GM06990 (cell line): ENCODE data around the gene NANOS2.
A peak's percentile ranks its signal among the peaks of the same experiment; 100 is the strongest.

Experiments used
- DNase-seq: peaks from one replicate; pipeline ENCODE4 v3.0.0-alpha.2; 2011; ENCODE audit not compliant: insufficient read length; ENCODE audit errors: extremely low read depth
- H3K27me3 ChIP-seq: replicated peaks from 2 replicates; pipeline ENCODE4 v1.6.0; 2011; ENCODE audit warnings: low read length; ENCODE audit not compliant: control insufficient read depth, insufficient read depth
- H3K36me3 ChIP-seq: 2 replicates; pipeline ENCODE4 v1.5.1; 2011; ENCODE audit warnings: low read length; ENCODE audit not compliant: control insufficient read depth, insufficient read depth
- H3K4me3 ChIP-seq: replicated peaks from 2 replicates; pipeline ENCODE4 v1.5.1; 2011; ENCODE audit warnings: low read depth, mild to moderate bottlenecking, control low read depth, low read length
- CTCF ChIP-seq: IDR thresholded peaks from 2 replicates; pipeline ENCODE4 v1.5.1; 2011; ENCODE audit warnings: low read length, control low read depth, mild to moderate bottlenecking, inconsistent platforms; ENCODE audit not compliant: insufficient read depth, poor library complexity, severe bottlenecking

The NANOS2 gene

GRCh38 chr19:45882652-45883585 is 31.7 kb downstream of the NANOS2 start:
- Histone ChIP-seq H3K4me3 (peak overlapping the region; percentile 68), H3K27me3 (no peaks in the 10 kb centered on the region), H3K36me3 (no peaks in the 10 kb centered on the region)
- DNase-seq, result peak; percentile 95
- peak; percentile 100 for TF ChIP-seq CTCF

GRCh38 chr19:45881909-45882528 is 32.6 kb downstream of the NANOS2 start:
- TF ChIP-seq CTCF, result no peak
- H3K4me3 ChIP-seq, result no peak overlapping the region
- DNase-seq, result no peak
- H3K27me3 ChIP-seq, result no peaks in the 10 kb centered on the region
- H3K36me3 ChIP-seq, result no peaks in the 10 kb centered on the region

GRCh38 chr19:45881082-45881908 is 33.3 kb downstream of the NANOS2 start:
- no peak for TF ChIP-seq CTCF
- no peaks in the 10 kb centered on the region for H3K27me3 ChIP-seq
- H3K4me3 ChIP-seq, result no peak overlapping the region
- no peaks in the 10 kb centered on the region for H3K36me3 ChIP-seq
- no peak for DNase-seq

GRCh38 chr19:45879971-45880370 is 34.6 kb downstream of the NANOS2 start:
- peaks cover 2% of the 10 kb centered on the region; the same call in 1 of the 2 replicates for H3K27me3 ChIP-seq
- no peak for TF ChIP-seq CTCF
- H3K36me3 ChIP-seq, result no peaks in the 10 kb centered on the region
- no peak overlapping the region for H3K4me3 ChIP-seq
- no peak for DNase-seq

GRCh38 chr19:45879055-45879454 is 35.5 kb downstream of the NANOS2 start:
- Histone ChIP-seq H3K36me3 (no peaks in the 10 kb centered on the region), H3K4me3 (no peak overlapping the region), H3K27me3 (peaks cover 2% of the 10 kb centered on the region; the same call in 1 of the 2 replicates)
- no peak for TF ChIP-seq CTCF
- DNase-seq, result no peak
